Measurements from ENCODE around the gene DNAH5. TPM values are rescaled to one million over a fixed set of nuclear protein-coding genes. Genes with fewer than 3 reads are reported as not detected.

The DNAH5 gene
- total RNA-seq, 1 donor from 2014 or later: not detected

DNA sequence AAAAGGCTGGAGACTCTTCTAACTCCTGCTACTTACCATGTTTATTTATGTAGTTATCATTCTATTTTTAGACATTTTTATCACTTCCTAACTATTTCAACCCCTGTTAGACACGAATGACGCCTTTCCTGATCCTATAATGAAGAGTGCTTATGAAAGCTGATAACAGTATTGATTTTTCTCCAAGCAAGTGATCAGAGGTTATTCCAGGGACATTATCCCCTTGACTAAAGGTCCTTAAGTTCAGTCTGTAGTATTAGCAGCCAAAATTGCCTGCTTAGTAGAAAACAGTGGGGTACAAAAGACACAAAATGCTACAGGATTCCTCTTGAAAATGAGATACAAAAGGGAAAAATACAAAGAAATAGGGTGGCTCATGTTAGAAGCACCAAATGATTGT lies 235.6 kb downstream of the DNAH5 start:
- no peaks in the 10 kb centered on the region for H3K4me1 Mint-ChIP-seq
- no peaks in the 10 kb centered on the region for H3K27me3 Mint-ChIP-seq
- no peak overlapping the region for H3K4me3 Mint-ChIP-seq
- TF ChIP-seq, protein P1, sequence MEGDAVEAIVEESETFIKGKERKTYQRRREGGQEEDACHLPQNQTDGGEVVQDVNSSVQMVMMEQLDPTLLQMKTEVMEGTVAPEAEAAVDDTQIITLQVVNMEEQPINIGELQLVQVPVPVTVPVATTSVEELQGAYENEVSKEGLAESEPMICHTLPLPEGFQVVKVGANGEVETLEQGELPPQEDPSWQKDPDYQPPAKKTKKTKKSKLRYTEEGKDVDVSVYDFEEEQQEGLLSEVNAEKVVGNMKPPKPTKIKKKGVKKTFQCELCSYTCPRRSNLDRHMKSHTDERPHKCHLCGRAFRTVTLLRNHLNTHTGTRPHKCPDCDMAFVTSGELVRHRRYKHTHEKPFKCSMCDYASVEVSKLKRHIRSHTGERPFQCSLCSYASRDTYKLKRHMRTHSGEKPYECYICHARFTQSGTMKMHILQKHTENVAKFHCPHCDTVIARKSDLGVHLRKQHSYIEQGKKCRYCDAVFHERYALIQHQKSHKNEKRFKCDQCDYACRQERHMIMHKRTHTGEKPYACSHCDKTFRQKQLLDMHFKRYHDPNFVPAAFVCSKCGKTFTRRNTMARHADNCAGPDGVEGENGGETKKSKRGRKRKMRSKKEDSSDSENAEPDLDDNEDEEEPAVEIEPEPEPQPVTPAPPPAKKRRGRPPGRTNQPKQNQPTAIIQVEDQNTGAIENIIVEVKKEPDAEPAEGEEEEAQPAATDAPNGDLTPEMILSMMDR (IDR thresholded peaks at IDR 0.05): no peak
- H3K9me3 Mint-ChIP-seq: peaks cover 5% of the 10 kb centered on the region
- DNase-seq: no peak
- no peaks in the 10 kb centered on the region for H3K36me3 Mint-ChIP-seq (ENCODE audit: low read depth)
- ChIA-PET POLR2A (no interaction called here), CTCF (no interaction called here)
- no peak for ATAC-seq (ENCODE audit: low read depth)
- H3K27ac Mint-ChIP-seq: no peak overlapping the region
- intact Hi-C loops (cut with micrococcal nuclease): no loop called here

DNA sequence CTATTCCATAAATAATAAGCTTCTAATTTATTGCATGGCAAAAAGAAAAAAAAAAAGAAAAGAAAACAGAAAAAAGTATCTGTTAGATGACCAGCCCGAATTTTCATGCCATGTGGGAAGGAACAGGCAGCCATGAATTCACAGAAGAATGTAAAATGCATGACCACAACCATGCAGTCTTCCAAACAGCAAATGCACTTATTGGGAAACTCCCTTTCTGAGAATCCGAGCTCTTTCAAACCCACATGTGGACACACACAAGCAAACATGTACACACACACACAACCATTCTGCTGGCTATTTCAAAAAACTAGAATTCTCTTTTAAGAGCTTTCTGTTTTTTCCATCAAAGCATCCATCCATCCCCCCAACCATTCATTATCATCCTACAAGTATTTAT lies 236.1 kb downstream of the DNAH5 start:
- POLR2A ChIA-PET: no interaction called here
- Mint-ChIP-seq H3K27ac (no peak overlapping the region), H3K36me3 (ENCODE audit: low read depth) (no peaks in the 10 kb centered on the region), H3K27me3 (no peaks in the 10 kb centered on the region), H3K4me1 (no peaks in the 10 kb centered on the region), H3K9me3 (peaks cover 4% of the 10 kb centered on the region), H3K4me3 (no peak overlapping the region)
- intact Hi-C loops (cut with micrococcal nuclease): no loop called here
- CTCF ChIA-PET: no interaction called here
- TF ChIP-seq, protein P1 (IDR thresholded peaks at IDR 0.05): no peak
- DNase-seq (no peak), ATAC-seq (ENCODE audit: low read depth) (no peak)

DNA sequence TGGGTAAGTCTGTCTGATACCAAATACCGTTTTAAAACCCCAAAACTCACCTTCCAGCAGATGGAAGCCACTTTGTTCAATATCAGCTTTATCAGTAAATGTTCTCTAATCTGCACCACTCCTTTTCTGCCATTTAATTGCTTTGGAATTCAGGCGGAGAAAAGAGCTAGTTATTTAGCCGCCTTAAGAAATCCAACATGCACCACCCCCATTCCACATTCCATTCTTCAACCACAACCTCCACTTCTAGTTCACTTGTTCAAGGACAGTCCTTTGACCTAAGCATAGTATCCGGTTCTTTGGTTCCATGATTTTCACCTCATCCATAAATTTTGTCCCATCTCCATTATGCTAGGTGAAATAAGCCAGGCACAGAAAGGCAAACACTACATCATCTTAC lies 240.1 kb downstream of the DNAH5 start:
- no peak overlapping the region for H3K4me3 Mint-ChIP-seq

DNA sequence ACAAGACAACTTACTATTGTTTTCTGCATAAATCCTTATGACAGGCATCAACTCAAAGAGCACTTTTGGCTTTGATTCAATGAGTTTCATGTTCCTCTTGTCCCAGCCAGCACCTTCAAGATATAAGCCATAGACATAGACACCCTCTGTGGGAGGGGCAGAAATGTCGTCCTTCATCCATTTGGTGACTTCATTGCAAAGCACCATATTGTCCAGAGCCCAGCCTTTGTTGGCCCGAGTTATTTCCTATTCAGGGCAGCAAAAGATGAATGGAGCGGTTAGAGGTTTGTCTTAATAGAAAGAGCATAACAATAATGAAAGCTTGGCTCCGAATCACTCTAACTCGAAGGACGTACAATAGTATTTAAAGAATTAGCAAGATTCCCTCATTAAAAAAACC lies 243.9 kb downstream of the DNAH5 start:
- TF ChIP-seq, protein P1 (IDR thresholded peaks at IDR 0.05): no peak
- peaks cover 5% of the 10 kb centered on the region for H3K9me3 Mint-ChIP-seq
- H3K36me3 Mint-ChIP-seq (ENCODE audit: low read depth): no peaks in the 10 kb centered on the region
- H3K4me3 Mint-ChIP-seq: no peak overlapping the region
- DNase-seq: no peak
- CTCF ChIA-PET: no interaction called here
- POLR2A ChIA-PET: no interaction called here
- intact Hi-C loops (cut with micrococcal nuclease): no loop called here
- H3K27me3 Mint-ChIP-seq: no peaks in the 10 kb centered on the region
- ATAC-seq (ENCODE audit: low read depth): no peak
- no peaks in the 10 kb centered on the region for H3K4me1 Mint-ChIP-seq
- H3K27ac Mint-ChIP-seq: no peak overlapping the region

More for the DNA sequence above, 240.1 kb downstream of the DNAH5 start:
- H3K36me3 Mint-ChIP-seq (ENCODE audit: low read depth): no peaks in the 10 kb centered on the region
- no peak for ATAC-seq (ENCODE audit: low read depth)
- H3K4me1 Mint-ChIP-seq: no peaks in the 10 kb centered on the region
- no peaks in the 10 kb centered on the region for H3K9me3 Mint-ChIP-seq
- ChIA-PET POLR2A (no interaction called here), CTCF (no interaction called here)
- no peaks in the 10 kb centered on the region for H3K27me3 Mint-ChIP-seq
- no peak overlapping the region for H3K27ac Mint-ChIP-seq
- intact Hi-C loops (cut with micrococcal nuclease): no loop called here
- no peak for DNase-seq
- TF ChIP-seq, protein P1 (IDR thresholded peaks at IDR 0.05): no peak

DNA sequence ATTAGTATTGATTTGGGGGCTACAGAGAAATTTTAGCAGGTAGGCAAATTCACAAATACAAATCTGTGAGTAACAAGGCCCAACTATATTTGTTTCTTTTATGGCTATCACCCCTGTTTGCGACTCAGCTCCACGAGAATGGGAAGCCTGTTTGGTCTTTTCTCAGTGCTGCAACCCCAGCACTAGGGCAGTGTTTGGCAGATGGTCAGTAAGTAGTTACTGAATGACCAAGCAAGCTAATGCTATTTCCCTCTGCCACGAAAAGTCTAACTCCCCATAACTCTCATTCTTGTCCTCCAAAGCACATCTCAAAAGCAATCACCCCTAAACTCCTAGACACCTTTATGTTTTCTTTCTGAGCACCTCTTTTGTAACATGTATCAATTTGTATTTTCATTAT lies 245.6 kb downstream of the DNAH5 start:
- Mint-ChIP-seq H3K4me1 (no peaks in the 10 kb centered on the region), H3K4me3 (no peak overlapping the region), H3K27me3 (no peaks in the 10 kb centered on the region), H3K36me3 (ENCODE audit: low read depth) (no peaks in the 10 kb centered on the region), H3K27ac (no peak overlapping the region), H3K9me3 (peaks cover 5% of the 10 kb centered on the region)
- intact Hi-C loops (cut with micrococcal nuclease): no loop called here
- TF ChIP-seq, protein P1 (IDR thresholded peaks at IDR 0.05): no peak
- ATAC-seq (ENCODE audit: low read depth): no peak
- POLR2A ChIA-PET: no interaction called here
- CTCF ChIA-PET: no interaction called here
- DNase-seq: no peak

All from activated B cell treated with CpG ODN at 0.5 μM for 24 hours (primary cell).